Mesendoderm (in vitro differentiated cells): ENCODE measurements around the gene RABGAP1.

ENCODE experiments used
- DNase-seq: peaks from one replicate; pipeline ENCODE4 v3.0.0; 2013
- H2AK5ac ChIP-seq: 2 replicates; pipeline ENCODE4 v1.6.1; 2013; ENCODE audit warnings: low read length, inconsistent platforms
- H2BK120ac ChIP-seq: 2 replicates; pipeline ENCODE4 v1.6.1; 2013; ENCODE audit warnings: low read depth, mild to moderate bottlenecking, low read length, moderate library complexity, mixed read lengths
- H2BK15ac ChIP-seq: replicated peaks from 2 replicates; pipeline ENCODE4 v1.6.1; 2013; ENCODE audit warnings: low read depth, mild to moderate bottlenecking, moderate library complexity
- H2BK5ac ChIP-seq: 2 replicates; pipeline ENCODE4 v1.6.1; 2013; ENCODE audit warnings: low read length, inconsistent platforms
- H3K18ac ChIP-seq: 2 replicates; pipeline ENCODE4 v1.6.1; 2013; ENCODE audit warnings: mild to moderate bottlenecking, low read length, mixed read lengths
- H3K23ac ChIP-seq: one replicate; pipeline ENCODE4 v1.6.1; 2013; ENCODE audit warnings: low read length
- H3K27ac ChIP-seq: 2 replicates; pipeline ENCODE4 v1.5.1; 2013; ENCODE audit warnings: low read depth, mild to moderate bottlenecking, inconsistent platforms, low read length, moderate library complexity
- H3K27me3 ChIP-seq: 2 replicates; pipeline ENCODE4 v1.6.1; 2013; ENCODE audit warnings: low read length, control low read depth, mild to moderate bottlenecking, inconsistent platforms; ENCODE audit not compliant: insufficient read depth, poor library complexity
- H3K36me3 ChIP-seq: 2 replicates; pipeline ENCODE4 v1.6.1; 2013; ENCODE audit warnings: low read length, inconsistent platforms; ENCODE audit not compliant: control insufficient read depth, insufficient read depth
- H3K4ac ChIP-seq: one replicate; pipeline ENCODE4 v1.6.1; 2013; ENCODE audit warnings: low read depth, mild to moderate bottlenecking, low read length, moderate library complexity
- H3K4me1 ChIP-seq: 2 replicates; pipeline ENCODE4 v1.6.1; 2013; ENCODE audit warnings: low read depth, low read length, inconsistent platforms; ENCODE audit not compliant: control insufficient read depth
- H3K4me2 ChIP-seq: 2 replicates; pipeline ENCODE4 v1.6.1; 2013; ENCODE audit warnings: low read length
- H3K4me3 ChIP-seq: 2 replicates; pipeline ENCODE4 v1.5.1; 2013; ENCODE audit warnings: mild to moderate bottlenecking, low read length
- H3K56ac ChIP-seq: one replicate; pipeline ENCODE4 v1.6.1; 2013; ENCODE audit warnings: low read length
- H3K79me1 ChIP-seq: 2 replicates; pipeline ENCODE4 v1.6.1; 2013; ENCODE audit warnings: low read length, inconsistent platforms
- H3K79me2 ChIP-seq: 2 replicates; pipeline ENCODE4 v1.6.1; 2013; ENCODE audit warnings: mild to moderate bottlenecking, low read length; ENCODE audit not compliant: control insufficient read depth, insufficient read depth
- H3K9ac ChIP-seq: 2 replicates; pipeline ENCODE4 v1.6.1; 2013; ENCODE audit warnings: low read length, inconsistent platforms
- H4K5ac ChIP-seq: one replicate; pipeline ENCODE4 v1.6.1; 2013; ENCODE audit warnings: low read length
- H4K8ac ChIP-seq: one replicate; pipeline ENCODE4 v1.6.1; 2013; ENCODE audit warnings: low read depth, mild to moderate bottlenecking, control low read depth, low read length, moderate library complexity
- WGBS: extraction: QIAGEN DNeasy Blood & Tissue Kit; methylation state at CpG from one replicate; pipeline ENCODE4 v1.1.7; 2013; ENCODE audit warnings: low lambda C conversion rate, missing lambda C conversion rate; ENCODE audit not compliant: insufficient coverage; ENCODE audit errors: extremely low coverage; 5-methylcytosine and 5-hydroxymethylcytosine counted together

Gene RABGAP1

DNA sequence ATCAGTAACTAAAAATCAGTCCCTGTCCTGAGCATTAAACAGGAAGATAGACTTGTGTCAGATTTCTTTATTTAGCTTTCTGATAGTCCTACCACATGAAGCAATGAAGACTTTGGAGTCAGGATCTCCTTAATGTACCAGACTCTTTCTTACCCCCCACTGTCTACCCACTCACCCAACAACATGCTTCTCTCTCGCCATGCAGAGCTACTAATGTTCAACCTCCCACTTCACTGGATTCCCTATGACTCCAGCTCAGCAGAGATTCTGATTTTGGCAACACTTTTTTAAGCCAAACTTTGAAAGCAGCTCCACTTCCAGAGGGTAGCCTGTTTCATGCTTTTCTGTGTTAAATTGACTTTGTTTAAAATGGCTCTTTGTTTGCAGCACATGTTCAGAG is 143.4 kb downstream of the RABGAP1 start:
- H3K9ac ChIP-seq, result no peak overlapping the region
- H3K56ac ChIP-seq, result no peak overlapping the region
- no peaks in the 10 kb centered on the region for H3K27me3 ChIP-seq
- DNase-seq, result no peak
- no peaks in the 10 kb centered on the region for H3K79me1 ChIP-seq
- no CpG with 5 or more reads among the region's 1 CpG for WGBS
- H3K27ac ChIP-seq, result no peak overlapping the region
- no peak overlapping the region for H3K4me2 ChIP-seq
- H2BK120ac ChIP-seq, result no peak overlapping the region
- no peak overlapping the region for H2BK5ac ChIP-seq
- H3K4me1 ChIP-seq, result no peaks in the 10 kb centered on the region
- H3K79me2 ChIP-seq, result no peaks in the 10 kb centered on the region
- no peak overlapping the region for H3K4me3 ChIP-seq
- H4K8ac ChIP-seq, result no peak overlapping the region
- H3K36me3 ChIP-seq, result no peaks in the 10 kb centered on the region
- H4K5ac ChIP-seq, result no peak overlapping the region
- H3K4ac ChIP-seq, result no peak overlapping the region
- no peak overlapping the region for H3K18ac ChIP-seq
- H2BK15ac ChIP-seq, result no peak overlapping the region
- H3K23ac ChIP-seq, result no peak overlapping the region
- no peak overlapping the region for H2AK5ac ChIP-seq

DNA sequence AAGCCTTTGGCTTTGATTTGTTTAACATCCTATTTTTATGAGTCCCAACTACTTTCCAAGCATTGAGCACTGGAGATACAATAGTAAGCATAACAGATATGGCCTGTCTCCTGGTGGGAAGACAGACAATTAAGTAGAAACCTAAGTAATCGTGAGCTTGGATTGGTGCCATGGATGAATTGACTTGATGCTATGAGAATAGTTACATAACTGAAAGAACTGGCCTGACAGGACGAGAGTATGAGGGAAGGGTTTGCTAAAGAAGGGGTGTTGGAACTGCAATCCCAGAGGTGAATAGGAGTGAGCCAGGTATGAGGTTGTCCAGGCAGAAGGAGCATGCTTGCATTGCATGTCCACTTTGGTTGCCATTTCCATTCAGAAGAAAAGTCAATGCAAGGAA is 145.1 kb downstream of the RABGAP1 start:
- no peak overlapping the region for H2AK5ac ChIP-seq
- WGBS, result no CpG with 5 or more reads among the region's 2 CpGs
- H3K4ac ChIP-seq, result no peak overlapping the region
- no peak overlapping the region for H2BK120ac ChIP-seq
- no peak overlapping the region for H2BK5ac ChIP-seq
- no peaks in the 10 kb centered on the region for H3K79me1 ChIP-seq
- no peak overlapping the region for H3K18ac ChIP-seq
- no peak overlapping the region for H4K5ac ChIP-seq
- no peak overlapping the region for H4K8ac ChIP-seq
- H3K4me1 ChIP-seq, result no peaks in the 10 kb centered on the region
- no peak overlapping the region for H3K23ac ChIP-seq
- H3K27ac ChIP-seq, result no peak overlapping the region
- no peaks in the 10 kb centered on the region for H3K27me3 ChIP-seq
- H3K36me3 ChIP-seq, result no peaks in the 10 kb centered on the region
- no peak overlapping the region for H3K4me2 ChIP-seq
- no peak for DNase-seq
- H3K4me3 ChIP-seq, result no peak overlapping the region
- H3K79me2 ChIP-seq, result no peaks in the 10 kb centered on the region
- H3K9ac ChIP-seq, result no peak overlapping the region
- no peak overlapping the region for H2BK15ac ChIP-seq
- no peak overlapping the region for H3K56ac ChIP-seq

- no peak overlapping the region for H3K27ac ChIP-seq
- no peak overlapping the region for H2BK120ac ChIP-seq
- H3K4me1 ChIP-seq, result no peaks in the 10 kb centered on the region
- no peaks in the 10 kb centered on the region for H3K36me3 ChIP-seq
- H4K5ac ChIP-seq, result no peak overlapping the region
- no peak overlapping the region for H3K4ac ChIP-seq
- H2AK5ac ChIP-seq, result no peak overlapping the region
- no peak for DNase-seq
- H3K23ac ChIP-seq, result no peak overlapping the region
- H3K27me3 ChIP-seq, result peaks cover 2% of the 10 kb centered on the region
- H3K4me3 ChIP-seq, result no peak overlapping the region
- H4K8ac ChIP-seq, result no peak overlapping the region
- no peak overlapping the region for H3K4me2 ChIP-seq
- no peak overlapping the region for H3K56ac ChIP-seq
- no peaks in the 10 kb centered on the region for H3K79me2 ChIP-seq
- no peak overlapping the region for H3K9ac ChIP-seq
- WGBS, result no CpG with 5 or more reads among the region's 4 CpGs
- H2BK5ac ChIP-seq, result no peak overlapping the region
- H2BK15ac ChIP-seq, result no peak overlapping the region
- no peak overlapping the region for H3K18ac ChIP-seq
- no peaks in the 10 kb centered on the region for H3K79me1 ChIP-seq
Measured at GRCh38 chr9:123087359-123087888, 146.6 kb downstream of the RABGAP1 start.

DNA sequence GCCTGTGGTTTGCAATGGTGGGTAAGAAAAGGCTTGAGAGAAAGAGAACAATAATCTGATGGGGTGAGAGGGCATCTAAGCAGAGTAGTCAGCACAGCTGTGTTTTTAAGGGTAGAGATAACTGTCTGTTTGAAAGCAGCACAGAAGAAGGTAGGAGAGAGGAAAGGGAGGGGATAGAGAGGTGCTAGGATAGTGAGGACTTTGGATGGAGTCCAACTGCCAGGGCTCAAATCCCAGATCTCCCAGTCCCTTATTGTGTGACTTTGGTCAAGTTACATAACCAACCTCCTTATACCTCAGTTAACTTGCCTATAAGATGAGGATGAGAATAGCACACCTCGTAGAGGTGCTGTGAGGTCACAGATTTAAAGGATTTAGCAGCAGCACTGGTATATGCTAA is 148.2 kb downstream of the RABGAP1 start:
- Histone ChIP-seq H4K8ac (no peak overlapping the region), H2BK15ac (no peak overlapping the region), H3K56ac (no peak overlapping the region), H3K27ac (no peak overlapping the region), H4K5ac (no peak overlapping the region), H3K36me3 (no peaks in the 10 kb centered on the region), H3K18ac (no peak overlapping the region), H3K4me2 (no peak overlapping the region), H3K9ac (no peak overlapping the region), H3K4me3 (no peak overlapping the region), H3K4ac (no peak overlapping the region), H3K79me1 (no peaks in the 10 kb centered on the region), H3K23ac (no peak overlapping the region), H3K79me2 (no peaks in the 10 kb centered on the region), H3K27me3 (peaks cover 2% of the 10 kb centered on the region), H3K4me1 (no peaks in the 10 kb centered on the region), H2BK120ac (no peak overlapping the region), H2BK5ac (no peak overlapping the region), H2AK5ac (no peak overlapping the region)
- DNase-seq, result no peak
- no CpG with 5 or more reads among the region's 1 CpG for WGBS

DNA sequence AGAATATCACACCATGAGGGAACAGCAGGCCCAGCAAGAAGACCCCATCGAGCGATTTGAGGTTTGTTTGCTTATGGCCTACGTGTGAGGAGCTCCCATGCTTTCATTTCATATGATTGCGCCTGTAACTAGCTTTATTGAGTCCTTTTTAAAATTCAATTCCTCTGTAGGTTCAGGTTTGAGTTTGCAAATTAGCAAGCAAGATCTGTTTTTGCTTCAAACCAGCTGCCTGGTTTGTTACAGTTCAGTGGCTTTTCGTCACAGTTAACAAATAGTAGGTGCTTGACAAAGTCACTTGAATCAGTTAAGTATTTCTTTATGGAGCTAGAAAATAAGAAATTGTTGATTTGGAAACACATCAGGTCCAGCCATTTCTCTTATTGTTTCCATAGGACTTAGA is 149.0 kb downstream of the RABGAP1 start:
- no peaks in the 10 kb centered on the region for H3K79me2 ChIP-seq
- no CpG with 5 or more reads among the region's 5 CpGs for WGBS
- H4K8ac ChIP-seq, result no peak overlapping the region

DNA sequence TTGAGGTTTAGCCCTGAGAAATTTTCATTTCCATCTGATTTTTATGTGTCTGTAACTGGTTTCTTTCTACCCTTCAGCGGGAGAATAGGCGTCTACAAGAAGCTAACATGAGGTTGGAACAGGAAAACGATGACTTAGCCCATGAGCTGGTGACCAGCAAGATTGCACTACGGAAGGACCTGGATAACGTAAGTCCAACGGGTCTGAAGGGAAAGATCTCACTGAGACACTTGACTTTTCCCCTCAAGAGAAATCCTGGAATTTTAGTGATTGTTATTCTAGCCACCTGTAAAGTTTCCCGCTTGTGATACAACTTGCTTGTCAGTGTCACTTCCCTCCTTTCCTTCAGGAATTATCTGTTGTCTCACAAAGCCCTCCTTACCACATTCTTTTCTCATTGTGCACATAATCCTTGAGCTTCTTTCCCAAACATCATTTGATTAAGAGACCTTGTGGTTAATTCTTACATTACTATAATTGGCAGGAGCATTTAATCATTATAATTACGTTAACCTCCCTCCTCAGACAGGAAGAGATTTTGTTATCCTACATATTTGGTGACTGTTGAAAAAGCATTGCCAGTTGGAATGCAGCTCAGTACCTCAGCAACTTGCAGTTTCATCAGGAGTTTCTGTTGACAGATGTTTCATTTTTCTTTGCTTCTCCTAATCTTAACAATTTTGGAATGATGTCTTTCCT is 149.5 kb downstream of the RABGAP1 start:
- H2BK15ac ChIP-seq, result no peak overlapping the region
- no peak overlapping the region for H3K27ac ChIP-seq
- no CpG with 5 or more reads among the region's 8 CpGs for WGBS
- no peak overlapping the region for H2BK120ac ChIP-seq
- H3K18ac ChIP-seq, result no peak overlapping the region
- no peak overlapping the region for H3K9ac ChIP-seq
- no peak overlapping the region for H3K4me3 ChIP-seq
- H3K4ac ChIP-seq, result no peak overlapping the region
- H2AK5ac ChIP-seq, result no peak overlapping the region
- no peak overlapping the region for H2BK5ac ChIP-seq
- no peaks in the 10 kb centered on the region for H3K79me2 ChIP-seq
- H4K5ac ChIP-seq, result no peak overlapping the region
- DNase-seq, result no peak
- no peak overlapping the region for H3K56ac ChIP-seq
- H3K4me2 ChIP-seq, result no peak overlapping the region
- peaks cover 2% of the 10 kb centered on the region for H3K27me3 ChIP-seq
- H4K8ac ChIP-seq, result no peak overlapping the region
- no peaks in the 10 kb centered on the region for H3K4me1 ChIP-seq
- no peak overlapping the region for H3K23ac ChIP-seq
- no peaks in the 10 kb centered on the region for H3K36me3 ChIP-seq
- no peaks in the 10 kb centered on the region for H3K79me1 ChIP-seq

More for the DNA sequence above, 149.0 kb downstream of the RABGAP1 start:
- H3K56ac ChIP-seq, result no peak overlapping the region
- H3K23ac ChIP-seq, result no peak overlapping the region
- H3K36me3 ChIP-seq, result no peaks in the 10 kb centered on the region
- H3K27ac ChIP-seq, result no peak overlapping the region
- H3K4ac ChIP-seq, result no peak overlapping the region
- no peak overlapping the region for H3K4me3 ChIP-seq
- H2BK15ac ChIP-seq, result no peak overlapping the region
- no peak overlapping the region for H2BK5ac ChIP-seq
- DNase-seq, result no peak
- no peak overlapping the region for H3K18ac ChIP-seq
- no peaks in the 10 kb centered on the region for H3K4me1 ChIP-seq
- H3K4me2 ChIP-seq, result no peak overlapping the region
- peaks cover 2% of the 10 kb centered on the region for H3K27me3 ChIP-seq
- no peaks in the 10 kb centered on the region for H3K79me1 ChIP-seq
- no peak overlapping the region for H4K5ac ChIP-seq
- H3K9ac ChIP-seq, result no peak overlapping the region
- H2BK120ac ChIP-seq, result no peak overlapping the region
- H2AK5ac ChIP-seq, result no peak overlapping the region
